ENCODE measurements around the gene IFI16.
"Not testable (repeated sequence)": the region's sequence is repeated elsewhere in the genome, so short reads cannot be mapped to it uniquely, and the experiment has no call there.

The IFI16 gene

GRCh38 chr1:159067699-159068621, 58.3 kb downstream of the IFI16 start:
- peak; percentile 86 for DNase-seq

- no peak for DNase-seq
These were observed 59.2 kb downstream of the IFI16 start for GRCh38 chr1:159068886-159069285.

- peak; percentile 61 for DNase-seq
These were observed 62.4 kb downstream of the IFI16 start for GRCh38 chr1:159071970-159072582.

- DNase-seq = peak; percentile 60
These were observed 66.9 kb downstream of the IFI16 start, which contains the start of gene AIM2 for GRCh38 chr1:159076438-159077119. Gene AIM2, minus strand, starts transcription at chr1:159076766. Its CDS starts 3,267 bp downstream, at chr1:159073499.

GRCh38 chr1:159077120-159077961, 67.6 kb downstream of the IFI16 start:
- peak; percentile 48 for DNase-seq

- no peak for DNase-seq
These were observed 69.8 kb downstream of the IFI16 start for GRCh38 chr1:159079525-159079924.

- DNase-seq = no peak
These were observed 71.9 kb downstream of the IFI16 start for GRCh38 chr1:159081626-159082025.

GRCh38 chr1:159083013-159083412, 73.3 kb downstream of the IFI16 start:
- DNase-seq = no peak

- DNase-seq = no peak
These were observed 74.4 kb downstream of the IFI16 start for GRCh38 chr1:159084152-159084551.

GRCh38 chr1:159084867-159085266, 75.2 kb downstream of the IFI16 start:
- DNase-seq = no peak

- no peak for DNase-seq
These were observed 78.3 kb downstream of the IFI16 start for GRCh38 chr1:159088050-159088449.

GRCh38 chr1:159088546-159089183, 79.0 kb downstream of the IFI16 start:
- no peak for DNase-seq

- peak; percentile 47 for DNase-seq
These were observed 79.6 kb downstream of the IFI16 start for GRCh38 chr1:159089184-159089791.

GRCh38 chr1:159090286-159091179, 80.8 kb downstream of the IFI16 start:
- no peak for DNase-seq

GRCh38 chr1:159091180-159091560, 81.5 kb downstream of the IFI16 start:
- DNase-seq = no peak

GRCh38 chr1:159091607-159092031, 81.9 kb downstream of the IFI16 start:
- no peak for DNase-seq

GRCh38 chr1:159092036-159092760, 82.5 kb downstream of the IFI16 start:
- DNase-seq = no peak

GRCh38 chr1:159098596-159098995, 88.9 kb downstream of the IFI16 start:
- DNase-seq = no peak

- no peak for DNase-seq
These were observed 90.9 kb downstream of the IFI16 start for GRCh38 chr1:159100589-159100988.

GRCh38 chr1:159103021-159103420, 93.3 kb downstream of the IFI16 start:
- DNase-seq = not testable (repeated sequence)

Data from RPMI8226 (cell line).